ENCODE measurements around the gene MAP6.

Gene MAP6

DNA sequence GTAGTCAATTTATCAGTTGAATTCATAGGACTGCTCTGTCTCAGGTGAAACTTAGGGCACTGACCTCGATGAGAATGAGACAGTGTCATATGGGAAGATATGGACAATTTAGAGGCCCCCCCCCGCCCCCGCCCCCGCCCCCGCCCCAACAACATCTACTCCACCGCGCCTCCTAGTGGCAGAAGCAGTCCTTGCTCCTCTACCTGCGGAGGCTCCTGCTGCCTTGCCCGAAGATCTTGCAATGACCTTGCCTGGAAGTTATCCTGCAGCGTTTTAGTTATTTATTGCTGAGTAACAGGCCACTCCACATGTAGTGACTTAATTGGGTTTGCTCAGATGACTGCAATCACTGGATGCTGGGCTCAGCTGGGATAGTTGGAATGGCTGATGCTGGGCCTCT is 91.6 kb downstream of the MAP6 start:
- Histone ChIP-seq H3K4me3 (ENCODE audit: low read depth in 1 of 2, low read length in 1 of 2) (no peak overlapping the region), H3K27me3 (peaks cover 42% of the 10 kb centered on the region), H3K4me1 (ENCODE audit: control insufficient read depth in 1 of 2, insufficient read depth in 1 of 2, low read depth in 1 of 2, low read length in 1 of 2) (no peaks in the 10 kb centered on the region), H3K36me3 (no peaks in the 10 kb centered on the region), H3K9me3 (no peaks in the 10 kb centered on the region), H3K27ac (no peak overlapping the region)
- TF ChIP-seq, protein P1, sequence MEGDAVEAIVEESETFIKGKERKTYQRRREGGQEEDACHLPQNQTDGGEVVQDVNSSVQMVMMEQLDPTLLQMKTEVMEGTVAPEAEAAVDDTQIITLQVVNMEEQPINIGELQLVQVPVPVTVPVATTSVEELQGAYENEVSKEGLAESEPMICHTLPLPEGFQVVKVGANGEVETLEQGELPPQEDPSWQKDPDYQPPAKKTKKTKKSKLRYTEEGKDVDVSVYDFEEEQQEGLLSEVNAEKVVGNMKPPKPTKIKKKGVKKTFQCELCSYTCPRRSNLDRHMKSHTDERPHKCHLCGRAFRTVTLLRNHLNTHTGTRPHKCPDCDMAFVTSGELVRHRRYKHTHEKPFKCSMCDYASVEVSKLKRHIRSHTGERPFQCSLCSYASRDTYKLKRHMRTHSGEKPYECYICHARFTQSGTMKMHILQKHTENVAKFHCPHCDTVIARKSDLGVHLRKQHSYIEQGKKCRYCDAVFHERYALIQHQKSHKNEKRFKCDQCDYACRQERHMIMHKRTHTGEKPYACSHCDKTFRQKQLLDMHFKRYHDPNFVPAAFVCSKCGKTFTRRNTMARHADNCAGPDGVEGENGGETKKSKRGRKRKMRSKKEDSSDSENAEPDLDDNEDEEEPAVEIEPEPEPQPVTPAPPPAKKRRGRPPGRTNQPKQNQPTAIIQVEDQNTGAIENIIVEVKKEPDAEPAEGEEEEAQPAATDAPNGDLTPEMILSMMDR (IDR thresholded peaks at IDR 0.05), result no peak

DNA sequence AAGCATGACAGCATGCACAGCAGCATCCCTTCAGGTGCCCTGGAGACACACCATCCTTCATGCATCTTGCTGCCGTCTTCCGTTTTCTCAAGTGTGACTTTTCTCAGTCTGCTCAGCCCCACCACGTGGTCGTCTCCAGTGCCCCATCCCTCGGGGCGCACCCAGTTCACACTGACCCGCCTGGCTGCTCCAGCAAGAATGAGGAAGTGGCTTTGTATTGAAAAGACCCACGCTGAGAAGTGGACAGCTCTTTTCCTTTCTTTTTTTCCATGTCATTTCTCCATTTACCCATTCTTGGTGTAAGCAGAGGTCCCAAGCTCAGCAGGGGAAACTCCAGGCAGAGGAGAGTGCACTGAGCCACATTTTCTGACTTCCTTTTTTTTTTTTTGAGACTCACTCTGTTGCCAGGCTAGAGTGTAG is 92.3 kb downstream of the MAP6 start:
- H3K27ac ChIP-seq, result no peak overlapping the region
- H3K27me3 ChIP-seq, result peaks cover 35% of the 10 kb centered on the region
- H3K4me3 ChIP-seq (ENCODE audit: low read depth in 1 of 2, low read length in 1 of 2), result no peak overlapping the region
- no peaks in the 10 kb centered on the region for H3K9me3 ChIP-seq
- no peaks in the 10 kb centered on the region for H3K36me3 ChIP-seq
- no peaks in the 10 kb centered on the region for H3K4me1 ChIP-seq (ENCODE audit: control insufficient read depth in 1 of 2, insufficient read depth in 1 of 2, low read depth in 1 of 2, low read length in 1 of 2)
- TF ChIP-seq, protein P1 (IDR thresholded peaks at IDR 0.05), result no peak

DNA sequence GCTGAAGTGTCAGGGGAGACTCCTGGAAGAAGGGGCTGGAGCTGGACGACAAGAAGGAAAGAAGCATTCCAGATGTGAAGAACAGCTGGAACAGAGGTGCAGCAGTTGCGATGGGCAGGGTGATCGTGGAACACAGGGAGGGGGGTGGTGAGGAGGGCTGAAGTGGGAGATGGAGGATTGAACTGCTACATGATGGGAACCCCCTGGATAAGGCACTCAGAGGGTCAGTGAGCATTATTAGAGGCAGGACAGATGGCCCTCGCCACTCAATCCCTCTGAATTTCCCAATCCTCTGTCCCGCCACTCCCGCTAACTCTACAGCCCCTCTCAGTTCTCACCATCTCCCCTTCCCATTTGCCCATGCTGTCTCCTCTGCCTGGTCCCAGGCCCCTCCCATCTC is 92.8 kb downstream of the MAP6 start:
- TF ChIP-seq, protein P1 (IDR thresholded peaks at IDR 0.05), result no peak
- no peak overlapping the region for H3K27ac ChIP-seq
- peaks cover 30% of the 10 kb centered on the region for H3K27me3 ChIP-seq
- H3K4me3 ChIP-seq (ENCODE audit: low read depth in 1 of 2, low read length in 1 of 2), result no peak overlapping the region
- no peaks in the 10 kb centered on the region for H3K36me3 ChIP-seq
- no peaks in the 10 kb centered on the region for H3K4me1 ChIP-seq (ENCODE audit: control insufficient read depth in 1 of 2, insufficient read depth in 1 of 2, low read depth in 1 of 2, low read length in 1 of 2)
- H3K9me3 ChIP-seq, result no peaks in the 10 kb centered on the region

DNA sequence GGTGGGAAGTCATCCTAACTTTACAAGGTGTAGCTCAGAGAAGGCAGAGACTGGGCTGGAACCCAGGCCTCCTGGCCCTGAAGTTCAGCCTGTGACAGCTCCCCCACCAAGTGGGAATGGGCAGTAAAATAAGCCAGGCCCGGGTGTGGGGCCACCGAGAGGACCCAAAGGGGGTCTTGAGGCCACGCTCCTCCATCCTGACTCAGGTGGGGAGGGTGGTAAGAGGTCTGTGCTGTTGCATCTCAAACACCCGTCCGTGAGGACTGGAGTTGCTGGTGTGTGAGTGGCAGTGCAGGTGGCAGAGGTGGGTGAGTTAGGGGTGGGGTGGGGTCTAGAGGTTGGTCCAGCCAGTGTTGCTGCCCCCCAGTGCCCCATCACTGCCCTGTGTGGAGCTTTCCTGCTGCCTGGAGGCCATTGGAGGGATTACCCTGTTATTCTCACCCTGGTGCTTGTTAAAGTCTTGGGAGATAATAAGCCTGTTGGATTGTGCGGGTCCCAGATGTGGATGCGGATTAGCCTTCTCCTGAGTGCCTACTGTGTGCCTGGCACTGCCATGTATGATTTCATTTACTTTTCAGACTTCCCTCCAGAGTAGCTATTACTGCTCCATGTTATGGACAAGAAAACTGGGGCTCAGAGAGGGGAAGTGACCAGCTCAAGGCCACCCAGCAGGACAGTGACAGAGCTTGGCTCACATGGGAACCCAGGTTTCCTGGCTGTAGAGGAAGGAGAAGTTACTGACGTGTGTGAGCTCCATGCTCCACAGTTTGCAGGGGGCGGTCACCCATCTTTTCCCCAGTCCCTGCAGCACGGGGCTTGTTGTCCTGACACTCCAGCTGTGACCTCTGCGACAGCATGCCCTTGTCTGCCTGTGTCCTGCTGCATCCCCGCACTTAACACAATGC is 93.9 kb downstream of the MAP6 start:
- no peaks in the 10 kb centered on the region for H3K4me1 ChIP-seq (ENCODE audit: control insufficient read depth in 1 of 2, insufficient read depth in 1 of 2, low read depth in 1 of 2, low read length in 1 of 2)
- TF ChIP-seq, protein P1 (IDR thresholded peaks at IDR 0.05), result no peak
- H3K27ac ChIP-seq, result no peak overlapping the region
- H3K27me3 ChIP-seq, result peaks cover 20% of the 10 kb centered on the region
- H3K4me3 ChIP-seq (ENCODE audit: low read depth in 1 of 2, low read length in 1 of 2), result no peak overlapping the region
- H3K9me3 ChIP-seq, result no peaks in the 10 kb centered on the region
- no peaks in the 10 kb centered on the region for H3K36me3 ChIP-seq

DNA sequence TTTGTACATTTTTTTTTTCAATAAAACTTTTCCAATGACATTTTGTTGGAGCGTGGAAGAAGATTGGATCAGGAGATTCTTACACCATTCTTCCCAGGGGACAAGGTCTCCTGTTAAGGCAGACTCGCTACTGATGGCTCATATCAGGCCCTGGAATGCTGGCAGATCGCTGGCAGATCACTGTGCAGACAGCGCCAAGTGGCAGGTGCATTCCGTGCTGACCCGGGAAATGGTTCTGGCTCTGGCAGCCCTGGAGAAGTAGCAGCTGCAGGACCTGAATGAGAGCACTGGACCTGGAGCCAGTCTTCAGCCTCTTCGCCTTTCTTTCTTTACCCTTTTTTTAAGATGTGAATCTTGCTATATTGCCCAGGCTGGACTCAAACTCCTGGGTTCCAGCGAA is 96.1 kb downstream of the MAP6 start:
- no peaks in the 10 kb centered on the region for H3K9me3 ChIP-seq
- no peak overlapping the region for H3K27ac ChIP-seq
- no peaks in the 10 kb centered on the region for H3K36me3 ChIP-seq
- TF ChIP-seq, protein P1 (IDR thresholded peaks at IDR 0.05), result no peak
- H3K4me3 ChIP-seq (ENCODE audit: low read depth in 1 of 2, low read length in 1 of 2), result no peak overlapping the region
- peaks cover 6% of the 10 kb centered on the region for H3K27me3 ChIP-seq
- no peaks in the 10 kb centered on the region for H3K4me1 ChIP-seq (ENCODE audit: control insufficient read depth in 1 of 2, insufficient read depth in 1 of 2, low read depth in 1 of 2, low read length in 1 of 2)
